ENCODE data around the gene PSEN1. TPM values are rescaled to one million over a fixed set of nuclear protein-coding genes. Genes with fewer than 3 reads are reported as not detected.

The PSEN1 gene
- total RNA-seq, 1 experiment from 2014 or later, result 39.3 TPM

DNA sequence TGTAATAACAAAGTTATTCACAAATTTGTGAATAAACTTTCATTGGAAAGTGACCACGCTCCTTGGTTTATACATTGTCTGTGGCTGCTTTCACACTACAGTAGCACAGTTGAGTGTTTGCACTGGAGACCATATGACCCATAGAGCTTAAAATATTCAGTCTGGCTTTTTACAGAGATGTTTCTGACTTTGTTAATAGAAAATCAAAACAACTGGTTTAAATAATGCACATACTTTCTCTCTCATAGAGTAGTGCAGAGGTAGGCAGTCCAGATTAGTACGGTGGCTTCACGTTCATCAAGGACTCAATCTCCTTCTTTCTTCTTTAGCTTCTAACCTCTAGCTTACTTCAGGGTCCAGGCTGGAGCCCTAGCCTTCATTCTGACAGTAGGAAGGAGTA is 36.2 kb downstream of the PSEN1 start:
- POLR2A ChIA-PET, result interaction anchor here (0.6 kb wide), 2 partner anchors 32 to 53 kb away, joined by 3 read pairs; no protein-coding TSS in a partner anchor
- TF ChIP-seq POLR2AphosphoS5 (IDR thresholded peaks at IDR 0.05; ENCODE audit: low read depth, low read length) (no peak), TCF7L2 (IDR thresholded peaks at IDR 0.05; ENCODE audit: low read depth, low read length) (no peak), SIN3A (IDR thresholded peaks at IDR 0.05; ENCODE audit: borderline replicate concordance, insufficient read depth, low read depth, low read length) (no peak)
- TF ChIP-seq, protein P1, sequence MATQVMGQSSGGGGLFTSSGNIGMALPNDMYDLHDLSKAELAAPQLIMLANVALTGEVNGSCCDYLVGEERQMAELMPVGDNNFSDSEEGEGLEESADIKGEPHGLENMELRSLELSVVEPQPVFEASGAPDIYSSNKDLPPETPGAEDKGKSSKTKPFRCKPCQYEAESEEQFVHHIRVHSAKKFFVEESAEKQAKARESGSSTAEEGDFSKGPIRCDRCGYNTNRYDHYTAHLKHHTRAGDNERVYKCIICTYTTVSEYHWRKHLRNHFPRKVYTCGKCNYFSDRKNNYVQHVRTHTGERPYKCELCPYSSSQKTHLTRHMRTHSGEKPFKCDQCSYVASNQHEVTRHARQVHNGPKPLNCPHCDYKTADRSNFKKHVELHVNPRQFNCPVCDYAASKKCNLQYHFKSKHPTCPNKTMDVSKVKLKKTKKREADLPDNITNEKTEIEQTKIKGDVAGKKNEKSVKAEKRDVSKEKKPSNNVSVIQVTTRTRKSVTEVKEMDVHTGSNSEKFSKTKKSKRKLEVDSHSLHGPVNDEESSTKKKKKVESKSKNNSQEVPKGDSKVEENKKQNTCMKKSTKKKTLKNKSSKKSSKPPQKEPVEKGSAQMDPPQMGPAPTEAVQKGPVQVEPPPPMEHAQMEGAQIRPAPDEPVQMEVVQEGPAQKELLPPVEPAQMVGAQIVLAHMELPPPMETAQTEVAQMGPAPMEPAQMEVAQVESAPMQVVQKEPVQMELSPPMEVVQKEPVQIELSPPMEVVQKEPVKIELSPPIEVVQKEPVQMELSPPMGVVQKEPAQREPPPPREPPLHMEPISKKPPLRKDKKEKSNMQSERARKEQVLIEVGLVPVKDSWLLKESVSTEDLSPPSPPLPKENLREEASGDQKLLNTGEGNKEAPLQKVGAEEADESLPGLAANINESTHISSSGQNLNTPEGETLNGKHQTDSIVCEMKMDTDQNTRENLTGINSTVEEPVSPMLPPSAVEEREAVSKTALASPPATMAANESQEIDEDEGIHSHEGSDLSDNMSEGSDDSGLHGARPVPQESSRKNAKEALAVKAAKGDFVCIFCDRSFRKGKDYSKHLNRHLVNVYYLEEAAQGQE (IDR thresholded peaks at IDR 0.05; ENCODE audit: insufficient read depth in 1 of 2, low read depth in 2 of 2, low read length in 1 of 2), result no peak
- TF ChIP-seq, protein P2, sequence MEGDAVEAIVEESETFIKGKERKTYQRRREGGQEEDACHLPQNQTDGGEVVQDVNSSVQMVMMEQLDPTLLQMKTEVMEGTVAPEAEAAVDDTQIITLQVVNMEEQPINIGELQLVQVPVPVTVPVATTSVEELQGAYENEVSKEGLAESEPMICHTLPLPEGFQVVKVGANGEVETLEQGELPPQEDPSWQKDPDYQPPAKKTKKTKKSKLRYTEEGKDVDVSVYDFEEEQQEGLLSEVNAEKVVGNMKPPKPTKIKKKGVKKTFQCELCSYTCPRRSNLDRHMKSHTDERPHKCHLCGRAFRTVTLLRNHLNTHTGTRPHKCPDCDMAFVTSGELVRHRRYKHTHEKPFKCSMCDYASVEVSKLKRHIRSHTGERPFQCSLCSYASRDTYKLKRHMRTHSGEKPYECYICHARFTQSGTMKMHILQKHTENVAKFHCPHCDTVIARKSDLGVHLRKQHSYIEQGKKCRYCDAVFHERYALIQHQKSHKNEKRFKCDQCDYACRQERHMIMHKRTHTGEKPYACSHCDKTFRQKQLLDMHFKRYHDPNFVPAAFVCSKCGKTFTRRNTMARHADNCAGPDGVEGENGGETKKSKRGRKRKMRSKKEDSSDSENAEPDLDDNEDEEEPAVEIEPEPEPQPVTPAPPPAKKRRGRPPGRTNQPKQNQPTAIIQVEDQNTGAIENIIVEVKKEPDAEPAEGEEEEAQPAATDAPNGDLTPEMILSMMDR (IDR thresholded peaks at IDR 0.05), result no peak
- no peak for DNase-seq (ENCODE audit: low read depth, low spot score)
- Histone ChIP-seq H3K4me1 (ENCODE audit: control insufficient read depth, insufficient read depth, low read length) (no peaks in the 10 kb centered on the region), H3K27ac (ENCODE audit: low read length) (no peak overlapping the region), H3K27me3 (ENCODE audit: control insufficient read depth, insufficient read depth, low read length) (no peaks in the 10 kb centered on the region), H3K9me3 (ENCODE audit: control insufficient read depth, insufficient read depth, low read depth, low read length) (no peaks in the 10 kb centered on the region), H3K36me3 (ENCODE audit: control insufficient read depth, insufficient read depth, low read length) (peaks cover 9% of the 10 kb centered on the region), H3K4me3 (ENCODE audit: low read depth in 2 of 2, low read length in 2 of 2) (no peak overlapping the region)
- intact Hi-C loops (cut with micrococcal nuclease; ENCODE audit: unreplicated experiment), result loop anchor here (10.0 kb wide), 1 partner anchor 102 kb away; no protein-coding TSS in a partner anchor
- CTCF ChIA-PET, result interaction anchor here (0.6 kb wide), 1 partner anchor 113 kb away, joined by 6 read pairs; no protein-coding TSS in a partner anchor
- ATAC-seq, result no peak
- in situ Hi-C loops (cut with HindIII; ENCODE audit: low pct_unique_long_range_greater_than_20kb, low sequenced_read_pairs), result no loop called here
- no TSS peak for BruUV-seq (replicated peaks)

DNA sequence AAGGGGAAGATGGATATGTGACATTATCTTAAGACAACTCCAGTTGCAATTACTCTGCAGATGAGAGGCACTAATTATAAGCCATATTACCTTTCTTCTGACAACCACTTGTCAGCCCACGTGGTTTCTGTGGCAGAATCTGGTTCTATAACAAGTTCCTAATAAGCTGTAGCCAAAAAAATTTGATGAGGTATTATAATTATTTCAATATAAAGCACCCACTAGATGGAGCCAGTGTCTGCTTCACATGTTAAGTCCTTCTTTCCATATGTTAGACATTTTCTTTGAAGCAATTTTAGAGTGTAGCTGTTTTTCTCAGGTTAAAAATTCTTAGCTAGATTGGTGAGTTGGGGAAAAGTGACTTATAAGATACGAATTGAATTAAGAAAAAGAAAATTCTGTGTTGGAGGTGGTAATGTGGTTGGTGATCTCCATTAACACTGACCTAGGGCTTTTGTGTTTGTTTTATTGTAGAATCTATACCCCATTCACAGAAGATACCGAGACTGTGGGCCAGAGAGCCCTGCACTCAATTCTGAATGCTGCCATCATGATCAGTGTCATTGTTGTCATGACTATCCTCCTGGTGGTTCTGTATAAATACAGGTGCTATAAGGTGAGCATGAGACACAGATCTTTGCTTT is 36.9 kb downstream of the PSEN1 start:
- Histone ChIP-seq H3K27me3 (ENCODE audit: control insufficient read depth, insufficient read depth, low read length) (no peaks in the 10 kb centered on the region), H3K36me3 (ENCODE audit: control insufficient read depth, insufficient read depth, low read length) (peaks cover 9% of the 10 kb centered on the region), H3K27ac (ENCODE audit: low read length) (no peak overlapping the region), H3K4me1 (ENCODE audit: control insufficient read depth, insufficient read depth, low read length) (no peaks in the 10 kb centered on the region), H3K4me3 (ENCODE audit: low read depth in 2 of 2, low read length in 2 of 2) (no peak overlapping the region), H3K9me3 (ENCODE audit: control insufficient read depth, insufficient read depth, low read depth, low read length) (no peaks in the 10 kb centered on the region)
- TF ChIP-seq, protein P1 (IDR thresholded peaks at IDR 0.05; ENCODE audit: insufficient read depth in 1 of 2, low read depth in 2 of 2, low read length in 1 of 2), result no peak
- TF ChIP-seq, protein P2 (IDR thresholded peaks at IDR 0.05), result peak; percentile 62; the same call in 1 of the 2 replicates
- DNase-seq (ENCODE audit: low read depth, low spot score), result no peak
- intact Hi-C loops (cut with micrococcal nuclease; ENCODE audit: unreplicated experiment) (loop anchor here (10.0 kb wide), 1 partner anchor 102 kb away; no protein-coding TSS in a partner anchor), in situ Hi-C loops (cut with HindIII; ENCODE audit: low pct_unique_long_range_greater_than_20kb, low sequenced_read_pairs) (no loop called here)
- no TSS peak for BruUV-seq (replicated peaks)
- no peak for ATAC-seq
- POLR2A ChIA-PET, result interaction anchor here (0.6 kb wide), 1 partner anchor 33 kb away, joined by 3 read pairs; no protein-coding TSS in a partner anchor
- CTCF ChIA-PET, result interaction anchor here (0.6 kb wide), 1 partner anchor 299 kb away, joined by 4 read pairs; no protein-coding TSS in a partner anchor

Data from Panc1 (cell line).